Erythroblast (primary cell): ENCODE data around the gene DALRD3.

Experiments
- GATA1 ChIP-seq: IDR thresholded peaks from 2 replicates; pipeline ENCODE4 v1.6.1; 2011; ENCODE audit warnings: low read depth, mild to moderate bottlenecking, control low read depth, low read length, moderate library complexity
- POLR2A ChIP-seq: IDR thresholded peaks from 2 replicates; pipeline ENCODE4 v1.6.1; 2011; ENCODE audit warnings: mild to moderate bottlenecking, low read length

DNA sequence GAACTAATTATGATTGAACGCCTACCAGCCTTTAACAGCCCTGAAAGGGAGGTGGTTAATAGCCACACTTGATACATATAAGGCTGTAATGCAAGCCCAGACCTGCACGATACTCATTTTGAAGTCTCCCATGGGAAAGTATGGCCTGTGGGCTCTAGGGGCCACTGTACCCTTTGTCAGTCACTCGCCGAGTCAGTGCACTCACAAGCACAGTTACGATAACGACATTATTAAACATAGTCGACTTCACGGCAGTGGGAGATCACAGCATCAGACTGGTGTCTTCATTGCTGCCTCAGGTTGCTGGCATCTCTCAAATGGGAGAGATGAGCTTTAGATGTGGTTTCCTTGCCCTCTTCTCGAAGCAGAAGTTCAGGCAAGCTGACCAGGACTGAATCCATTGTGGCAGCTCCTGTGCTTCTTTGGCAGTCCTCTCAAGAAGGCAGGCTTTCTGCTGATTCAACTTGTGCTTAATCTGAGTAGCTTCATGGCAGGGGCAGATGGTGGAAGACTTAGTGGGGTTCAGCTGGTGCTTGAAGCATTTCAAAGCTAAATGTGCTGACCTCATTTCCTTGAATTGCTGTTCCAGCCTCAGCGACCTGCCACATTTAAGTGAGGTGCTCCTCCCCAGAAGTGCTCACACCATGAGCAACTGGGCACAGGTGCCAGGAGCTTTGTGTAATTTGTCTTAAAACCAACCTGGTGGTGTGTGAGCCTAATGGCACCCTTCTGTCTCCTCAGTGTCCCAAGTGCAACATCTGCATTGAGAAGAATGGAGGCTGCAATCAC is 44.1 kb downstream of the DALRD3 start:
- TF ChIP-seq POLR2A, result no peak
- TF ChIP-seq GATA1, result no peak
